HepG2 (cell line): ENCODE data around the gene ARID1A.

Experiments used
- ATF6 ChIP-seq: sonication (generic); formaldehyde crosslinking; conservative IDR thresholded peaks from 2 replicates; pipeline ENCODE4 v1.4.0; 2020; ENCODE audit warnings: missing genetic modification reagents
- CHD2 ChIP-seq: IDR thresholded peaks from 2 replicates; pipeline ENCODE4 v1.6.1; 2011; ENCODE audit warnings: low read depth, low read length, improper control_type of control experiment
- ETV5 ChIP-seq: IDR thresholded peaks from 2 replicates; pipeline ENCODE4 v1.6.1; 2018; ENCODE audit warnings: missing biosample characterization, missing genetic modification reagents, inconsistent platforms, borderline replicate concordance
- JUND ChIP-seq: sonication (generic); formaldehyde crosslinking; IDR thresholded peaks from 2 replicates; pipeline ENCODE4 v1.8.0; 2022; ENCODE audit warnings: mild to moderate bottlenecking, missing genetic modification reagents
- MXD4 ChIP-seq: IDR thresholded peaks from 2 replicates; pipeline ENCODE4 v1.6.1; 2016; ENCODE audit warnings: mild to moderate bottlenecking, missing biosample characterization, missing genetic modification reagents
- NFYB ChIP-seq: sonication (generic); formaldehyde crosslinking; IDR thresholded peaks from 2 replicates; pipeline ENCODE4 v1.4.0; 2020; ENCODE audit warnings: missing genetic modification reagents
- PATZ1 ChIP-seq: sonication (generic); formaldehyde crosslinking; IDR thresholded peaks from 2 replicates; pipeline ENCODE4 v1.4.0; 2020; ENCODE audit warnings: missing genetic modification reagents
- REST ChIP-seq, 2 experiments: IDR thresholded peaks; 2 replicates each; pipeline ENCODE4 v1.6.1; 2011 to 2012; ENCODE audit warnings: low read length in 2 of 2, borderline replicate concordance in 1 of 2, low read depth in 1 of 2, mild to moderate bottlenecking in 1 of 2, moderate library complexity in 1 of 2
- ZBTB20 ChIP-seq: sonication (generic); formaldehyde crosslinking; IDR thresholded peaks from 2 replicates; pipeline ENCODE4 v1.8.1; 2023; ENCODE audit warnings: missing genetic modification reagents, low read depth, mild to moderate bottlenecking, borderline replicate concordance
- ZNF34 ChIP-seq: sonication (generic); formaldehyde crosslinking; IDR thresholded peaks from 2 replicates; pipeline ENCODE4 v1.4.0; 2020; ENCODE audit warnings: mild to moderate bottlenecking, missing genetic modification reagents, borderline replicate concordance
- ZNF639 ChIP-seq: conservative IDR thresholded peaks from 2 replicates; pipeline ENCODE4 v1.6.1; 2018; ENCODE audit warnings: missing genetic modification reagents

GRCh38 chr1:26771285-26771642 is 75.4 kb downstream of the ARID1A start:
- TF ChIP-seq ZNF639 (no peak), REST (IDR thresholded peaks at IDR 0.05; ENCODE audit: borderline replicate concordance in 1 of 2, low read depth in 1 of 2, low read length in 2 of 2) (no peak), ETV5 (CRISPR knock-in tag) (no peak), ATF6 (CRISPR knock-in tag) (no peak), CHD2 (no peak), NFYB (CRISPR knock-in tag) (no peak), MXD4 (no peak), ZNF34 (no peak), ZBTB20 (CRISPR knock-in tag) (no peak), JUND (CRISPR knock-in tag) (no peak), PATZ1 (CRISPR knock-in tag) (no peak)
